Left ventricle myocardium inferior (tissue), 1 donor: ENCODE results near the gene SLC5A12. TPM values are rescaled to one million over a fixed set of nuclear protein-coding genes. Genes with fewer than 3 reads are reported as not detected.

Experiments used
- DNase-seq: peaks from one replicate; pipeline ENCODE4 v3.0.0-alpha.2; 2020
- H3K27ac ChIP-seq: fragments of 200-600 bp; replicated peaks from 2 replicates; pipeline ENCODE4 v1.8.0; 2021
- H3K27me3 ChIP-seq: fragments of 200-600 bp; 2 replicates; pipeline ENCODE4 v1.8.0; 2021; ENCODE audit warnings: low read depth
- H3K36me3 ChIP-seq: fragments of 200-600 bp; 2 replicates; pipeline ENCODE4 v1.8.0; 2021
- H3K4me1 ChIP-seq: fragments of 200-600 bp; 2 replicates; pipeline ENCODE4 v1.8.0; 2021
- H3K4me3 ChIP-seq: fragments of 200-600 bp; 2 replicates; pipeline ENCODE4 v1.8.0; 2021; ENCODE audit warnings: mild to moderate bottlenecking, moderate library complexity
- H3K9me3 ChIP-seq: fragments of 200-600 bp; replicated peaks from 2 replicates; pipeline ENCODE4 v1.8.0; 2021
- intact Hi-C: fragments of 100-400 bp; cut with micrococcal nuclease; formaldehyde crosslinking; loops from one replicate; pipeline ENCODE4 v1.11.0; 2022
- total RNA-seq: library from RNA; stranded (reverse); fragmentation: NEBNext Ultra II Directional; extraction: Animal tissue kit (Norgen Biotek cat#: 25700); gene quantifications from one replicate; pipeline ENCODE4 v1.2.1, GENCODE V29; 2021
- TF ChIP-seq, protein P1 (sequence below): fragments of 200-600 bp; IDR thresholded peaks from 2 replicates; pipeline ENCODE4 v1.8.0; 2021; ENCODE audit warnings: antibody characterized with exemption, mild to moderate bottlenecking, borderline replicate concordance
- donor health status: DM: no; HTN: yes; CAD: no; lungs with severe emphysema.

Gene SLC5A12
- total RNA-seq, 1 donor from 2014 or later = not detected

GRCh38 chr11:26677566-26677965, 44.3 kb downstream of the SLC5A12 start:
- H3K9me3 ChIP-seq = no peaks in the 10 kb centered on the region
- H3K36me3 ChIP-seq = no peaks in the 10 kb centered on the region
- H3K4me1 ChIP-seq = no peaks in the 10 kb centered on the region
- intact Hi-C loops = no loop called here
- H3K4me3 ChIP-seq = no peak overlapping the region
- TF ChIP-seq, protein P1, sequence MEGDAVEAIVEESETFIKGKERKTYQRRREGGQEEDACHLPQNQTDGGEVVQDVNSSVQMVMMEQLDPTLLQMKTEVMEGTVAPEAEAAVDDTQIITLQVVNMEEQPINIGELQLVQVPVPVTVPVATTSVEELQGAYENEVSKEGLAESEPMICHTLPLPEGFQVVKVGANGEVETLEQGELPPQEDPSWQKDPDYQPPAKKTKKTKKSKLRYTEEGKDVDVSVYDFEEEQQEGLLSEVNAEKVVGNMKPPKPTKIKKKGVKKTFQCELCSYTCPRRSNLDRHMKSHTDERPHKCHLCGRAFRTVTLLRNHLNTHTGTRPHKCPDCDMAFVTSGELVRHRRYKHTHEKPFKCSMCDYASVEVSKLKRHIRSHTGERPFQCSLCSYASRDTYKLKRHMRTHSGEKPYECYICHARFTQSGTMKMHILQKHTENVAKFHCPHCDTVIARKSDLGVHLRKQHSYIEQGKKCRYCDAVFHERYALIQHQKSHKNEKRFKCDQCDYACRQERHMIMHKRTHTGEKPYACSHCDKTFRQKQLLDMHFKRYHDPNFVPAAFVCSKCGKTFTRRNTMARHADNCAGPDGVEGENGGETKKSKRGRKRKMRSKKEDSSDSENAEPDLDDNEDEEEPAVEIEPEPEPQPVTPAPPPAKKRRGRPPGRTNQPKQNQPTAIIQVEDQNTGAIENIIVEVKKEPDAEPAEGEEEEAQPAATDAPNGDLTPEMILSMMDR = no peak
- no peak for DNase-seq
- H3K27ac ChIP-seq = no peak overlapping the region
- no peaks in the 10 kb centered on the region for H3K27me3 ChIP-seq

GRCh38 chr11:26676641-26677040, 45.2 kb downstream of the SLC5A12 start:
- intact Hi-C loops = no loop called here
- Histone ChIP-seq H3K9me3 (no peaks in the 10 kb centered on the region), H3K4me1 (no peaks in the 10 kb centered on the region), H3K36me3 (no peaks in the 10 kb centered on the region), H3K27ac (no peak overlapping the region), H3K27me3 (no peaks in the 10 kb centered on the region), H3K4me3 (no peak overlapping the region)
- TF ChIP-seq, protein P1 = no peak
- DNase-seq = no peak

- intact Hi-C loops = no loop called here
- TF ChIP-seq, protein P1 = no peak
- no peaks in the 10 kb centered on the region for H3K4me1 ChIP-seq
- no peaks in the 10 kb centered on the region for H3K9me3 ChIP-seq
- no peaks in the 10 kb centered on the region for H3K36me3 ChIP-seq
- H3K4me3 ChIP-seq = no peak overlapping the region
- no peaks in the 10 kb centered on the region for H3K27me3 ChIP-seq
- DNase-seq = no peak
- no peak overlapping the region for H3K27ac ChIP-seq
These were observed 46.5 kb downstream of the SLC5A12 start for GRCh38 chr11:26675233-26675928.

DNA sequence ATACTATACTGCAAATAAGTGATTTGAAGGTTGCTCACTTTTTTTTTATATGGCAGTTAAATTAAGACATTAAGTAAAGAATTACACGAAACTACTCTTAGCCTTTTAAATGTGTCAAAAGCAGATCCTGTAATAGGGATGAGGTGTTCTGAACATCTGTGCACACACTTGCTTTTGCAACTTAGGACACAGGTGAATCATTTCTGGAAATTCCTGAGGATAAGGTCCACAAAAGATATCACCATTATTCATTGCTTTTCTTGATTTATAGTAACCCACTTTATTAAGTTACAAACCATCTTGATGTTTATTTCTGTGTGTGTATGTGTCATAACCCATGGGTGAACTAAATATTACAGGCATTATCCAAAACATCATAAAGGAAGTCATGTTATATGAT, 55.9 kb downstream of the SLC5A12 start:
- intact Hi-C loops = no loop called here
- H3K4me1 ChIP-seq = no peaks in the 10 kb centered on the region
- TF ChIP-seq, protein P1 = no peak

GRCh38 chr11:26665036-26665435, 56.8 kb downstream of the SLC5A12 start:
- no peak overlapping the region for H3K4me3 ChIP-seq
- DNase-seq = no peak
- no peak overlapping the region for H3K27ac ChIP-seq
- TF ChIP-seq, protein P1 = no peak
- H3K27me3 ChIP-seq = no peaks in the 10 kb centered on the region
- H3K36me3 ChIP-seq = no peaks in the 10 kb centered on the region
- intact Hi-C loops = no loop called here
- H3K9me3 ChIP-seq = no peaks in the 10 kb centered on the region
- no peaks in the 10 kb centered on the region for H3K4me1 ChIP-seq

More for the DNA sequence above, 55.9 kb downstream of the SLC5A12 start:
- Histone ChIP-seq H3K4me3 (no peak overlapping the region), H3K27ac (no peak overlapping the region), H3K27me3 (no peaks in the 10 kb centered on the region), H3K36me3 (no peaks in the 10 kb centered on the region), H3K9me3 (no peaks in the 10 kb centered on the region)
- no peak for DNase-seq
